Mesenchymal stem cell (in vitro differentiated cells and primary cell): ENCODE data around the gene HABP4.
A peak's percentile ranks its signal among the peaks of the same experiment; 100 is the strongest.

Experiments
- DNase-seq: peaks from one replicate; pipeline ENCODE4 v3.0.0-alpha.2; 2013
- H2AFZ ChIP-seq: one replicate; pipeline ENCODE4 v1.6.1; 2013; ENCODE audit warnings: low read depth, mild to moderate bottlenecking, control low read depth, inconsistent platforms, low read length, moderate library complexity
- H2AK5ac ChIP-seq: 2 replicates; pipeline ENCODE4 v1.6.1; 2013; ENCODE audit warnings: low read length, moderate library complexity, mild to moderate bottlenecking, inconsistent platforms; ENCODE audit not compliant: severe bottlenecking
- H2BK120ac ChIP-seq: one replicate; pipeline ENCODE4 v1.6.1; 2013; ENCODE audit warnings: low read depth, mild to moderate bottlenecking, inconsistent platforms, low read length, moderate library complexity
- H2BK12ac ChIP-seq, 2 experiments: one replicate each; pipeline ENCODE4 v1.6.1; 2013; ENCODE audit warnings: inconsistent platforms in 2 of 2, low read length in 2 of 2, mild to moderate bottlenecking in 2 of 2, moderate library complexity in 2 of 2, control low read depth in 1 of 2
- H2BK15ac ChIP-seq: one replicate; pipeline ENCODE4 v1.6.1; 2013; ENCODE audit warnings: mild to moderate bottlenecking, low read depth, inconsistent platforms; ENCODE audit not compliant: poor library complexity, severe bottlenecking
- H2BK5ac ChIP-seq: 2 replicates; pipeline ENCODE4 v1.6.1; 2013; ENCODE audit warnings: low read depth, mild to moderate bottlenecking, low read length, control low read depth, inconsistent platforms; ENCODE audit not compliant: poor library complexity, severe bottlenecking
- H3K14ac ChIP-seq, 2 experiments: one replicate each; pipeline ENCODE4 v1.6.1; 2013; ENCODE audit warnings: inconsistent platforms in 2 of 2, low read length in 2 of 2, control low read depth in 1 of 2, mild to moderate bottlenecking in 1 of 2, moderate library complexity in 1 of 2
- H3K18ac ChIP-seq, 2 experiments: one replicate each; pipeline ENCODE4 v1.6.1; 2013; ENCODE audit warnings: inconsistent platforms in 2 of 2, low read length in 2 of 2, control low read depth in 1 of 2, low read depth in 1 of 2, mild to moderate bottlenecking in 1 of 2
- H3K23ac ChIP-seq, 2 experiments: one replicate each; pipeline ENCODE4 v1.6.1; 2013; ENCODE audit warnings: inconsistent platforms in 2 of 2, low read length in 2 of 2, mild to moderate bottlenecking in 2 of 2, moderate library complexity in 2 of 2, control low read depth in 1 of 2
- H3K27ac ChIP-seq: 2 replicates; pipeline ENCODE4 v1.5.1; 2013; ENCODE audit warnings: mild to moderate bottlenecking, moderate library complexity, low read length, control low read depth, inconsistent platforms; ENCODE audit not compliant: poor library complexity, severe bottlenecking
- H3K27me3 ChIP-seq, 2 experiments: 2 replicates each; pipeline versions ENCODE4 v1.6.1 to v1.7.0; 2013; ENCODE audit warnings: low read length in 2 of 2, mild to moderate bottlenecking in 2 of 2, moderate library complexity in 2 of 2, control low read depth in 1 of 2, inconsistent platforms in 1 of 2; ENCODE audit not compliant: control insufficient read depth in 1 of 2, insufficient read depth in 1 of 2
- H3K36me3 ChIP-seq, 2 experiments: 2 replicates each; pipeline versions ENCODE4 v1.6.1 to v1.7.0; 2013; ENCODE audit warnings: low read length in 2 of 2, control low read depth in 1 of 2, inconsistent platforms in 1 of 2, low read depth in 1 of 2, mild to moderate bottlenecking in 1 of 2; ENCODE audit not compliant: insufficient read depth in 2 of 2, control insufficient read depth in 1 of 2
- H3K4ac ChIP-seq, 2 experiments: one replicate each; pipeline ENCODE4 v1.6.1; 2013; ENCODE audit warnings: inconsistent platforms in 2 of 2, low read length in 2 of 2, mild to moderate bottlenecking in 2 of 2, moderate library complexity in 2 of 2, control low read depth in 1 of 2, low read depth in 1 of 2
- H3K4me1 ChIP-seq: 2 replicates; pipeline ENCODE4 v1.6.1; 2013; ENCODE audit warnings: low read depth, low read length, control low read depth; ENCODE audit not compliant: control insufficient read depth, insufficient read depth
- H3K4me2 ChIP-seq: 2 replicates; pipeline ENCODE4 v1.6.1; 2013; ENCODE audit warnings: low read length, mild to moderate bottlenecking, inconsistent platforms; ENCODE audit not compliant: poor library complexity, severe bottlenecking
- H3K4me3 ChIP-seq, 2 experiments: 2 replicates each; pipeline versions ENCODE4 v1.5.1 to v1.7.0; 2013; ENCODE audit warnings: low read length in 2 of 2, mild to moderate bottlenecking in 2 of 2, control low read depth in 1 of 2, low read depth in 1 of 2; ENCODE audit not compliant: insufficient read depth in 1 of 2
- H3K79me1 ChIP-seq: replicated peaks from 2 replicates; pipeline ENCODE4 v1.6.1; 2013; ENCODE audit warnings: mild to moderate bottlenecking, control low read depth, low read length, inconsistent platforms; ENCODE audit not compliant: poor library complexity, severe bottlenecking
- H3K9ac ChIP-seq: 2 replicates; pipeline ENCODE4 v1.7.0; 2013; ENCODE audit warnings: mild to moderate bottlenecking, low read length, moderate library complexity
- H3K9me3 ChIP-seq: 2 replicates; pipeline ENCODE4 v1.7.0; 2013; ENCODE audit warnings: mild to moderate bottlenecking, low read length; ENCODE audit not compliant: control insufficient read depth
- H4K8ac ChIP-seq: one replicate; pipeline ENCODE4 v1.6.1; 2013; ENCODE audit warnings: inconsistent platforms, mild to moderate bottlenecking, low read length, moderate library complexity
- H4K91ac ChIP-seq: one replicate; pipeline ENCODE4 v1.6.1; 2013; ENCODE audit warnings: mild to moderate bottlenecking, low read length, inconsistent platforms
- WGBS: methylation state at CpG from one replicate; pipeline ENCODE4 v1.1.7; 2013; ENCODE audit warnings: mixed read lengths; 5-methylcytosine and 5-hydroxymethylcytosine counted together

Gene HABP4

GRCh38 chr9:96486386-96487028 is 36.5 kb downstream of the HABP4 start:
- peaks cover 37 to 78% of the 10 kb centered on the region in 2 experiments for H3K36me3 ChIP-seq

DNA sequence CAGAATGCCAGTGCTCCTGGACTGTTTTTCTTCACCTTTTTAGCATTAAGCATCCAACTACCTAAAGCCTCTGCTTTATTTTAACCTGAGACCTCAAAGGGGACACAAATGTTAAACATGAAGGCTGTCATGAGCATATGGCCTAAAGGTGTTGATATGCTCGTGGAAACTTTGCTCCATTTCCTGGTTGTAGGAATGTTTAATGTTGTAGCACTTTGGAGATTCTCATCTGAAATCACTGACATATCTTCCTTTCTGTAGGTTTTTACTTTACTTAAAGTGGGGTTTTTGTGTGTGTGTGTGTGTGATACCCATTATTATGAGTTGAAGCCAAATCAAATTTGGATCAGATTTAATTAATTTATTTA is 37.0 kb downstream of the HABP4 start:
- H3K4me1 ChIP-seq, result peaks cover 9% of the 10 kb centered on the region
- no peak overlapping the region for H2AK5ac ChIP-seq
- no peak overlapping the region for H3K27ac ChIP-seq
- H3K4me3 ChIP-seq, result peak overlapping the region in 1 of 2 experiments; percentile 17
- no peak overlapping the region for H2BK5ac ChIP-seq
- no peak overlapping the region for H2AFZ ChIP-seq
- H3K36me3 ChIP-seq, result peaks cover 42 to 82% of the 10 kb centered on the region in 2 experiments
- no peak overlapping the region for H3K4ac ChIP-seq
- H3K18ac ChIP-seq, result no peak overlapping the region
- H3K14ac ChIP-seq, result no peak overlapping the region
- H4K8ac ChIP-seq, result no peak overlapping the region
- WGBS, result 85% methylated on average over 1 of the region's 1 CpG
- no peaks in the 10 kb centered on the region for H3K27me3 ChIP-seq
- no peak overlapping the region for H3K23ac ChIP-seq
- H2BK12ac ChIP-seq, result no peak overlapping the region
- H2BK15ac ChIP-seq, result no peak overlapping the region
- H3K9ac ChIP-seq, result peak overlapping the region; percentile 83
- no peak overlapping the region for H4K91ac ChIP-seq
- no peak for DNase-seq
- no peak overlapping the region for H3K4me2 ChIP-seq
- no peaks in the 10 kb centered on the region for H3K9me3 ChIP-seq
- peaks cover 20% of the 10 kb centered on the region for H3K79me1 ChIP-seq
- H2BK120ac ChIP-seq, result no peak overlapping the region

More at GRCh38 chr9:96486386-96487028, 36.5 kb downstream of the HABP4 start:
- H2AFZ ChIP-seq, result no peak overlapping the region
- H3K9me3 ChIP-seq, result no peaks in the 10 kb centered on the region
- peak overlapping the region in 1 of 2 experiments; percentile 7 for H3K18ac ChIP-seq
- H3K23ac ChIP-seq, result no peak overlapping the region
- H2AK5ac ChIP-seq, result no peak overlapping the region
- H3K4ac ChIP-seq, result peak overlapping the region in 1 of 2 experiments; percentile 4
- peak overlapping the region in 1 of 2 experiments; percentile 17 for H3K4me3 ChIP-seq
- peak overlapping the region; percentile 64 for H4K91ac ChIP-seq
- H3K27me3 ChIP-seq, result no peaks in the 10 kb centered on the region
- peaks cover 9% of the 10 kb centered on the region for H3K4me1 ChIP-seq
- 77% methylated on average over 6 of the region's 7 CpGs for WGBS
- no peak overlapping the region for H2BK120ac ChIP-seq
- no peak overlapping the region for H2BK12ac ChIP-seq
- no peak overlapping the region for H2BK5ac ChIP-seq
- DNase-seq, result peak; percentile 78
- no peak overlapping the region for H4K8ac ChIP-seq
- no peak overlapping the region for H3K4me2 ChIP-seq
- no peak overlapping the region for H3K14ac ChIP-seq
- H3K79me1 ChIP-seq, result peaks cover 18% of the 10 kb centered on the region
- H3K27ac ChIP-seq, result peak overlapping the region; percentile 26
- no peak overlapping the region for H2BK15ac ChIP-seq
- H3K9ac ChIP-seq, result peak overlapping the region; percentile 83

- H3K23ac ChIP-seq, result no peak overlapping the region
- H3K36me3 ChIP-seq, result peaks cover 52 to 80% of the 10 kb centered on the region in 2 experiments
- H4K8ac ChIP-seq, result no peak overlapping the region
- DNase-seq, result no peak
- no peak overlapping the region for H3K4ac ChIP-seq
- H2BK12ac ChIP-seq, result peak overlapping the region in 1 of 2 experiments; percentile 18
- no peak overlapping the region for H2BK120ac ChIP-seq
- no peak overlapping the region for H3K14ac ChIP-seq
- H2BK15ac ChIP-seq, result no peak overlapping the region
- no peak overlapping the region for H2BK5ac ChIP-seq
- H3K18ac ChIP-seq, result no peak overlapping the region
- H3K27me3 ChIP-seq, result no peaks in the 10 kb centered on the region
- 94% methylated on average over 10 of the region's 10 CpGs for WGBS
- no peaks in the 10 kb centered on the region for H3K9me3 ChIP-seq
- H3K4me1 ChIP-seq, result peaks cover 9% of the 10 kb centered on the region
- peaks cover 24% of the 10 kb centered on the region for H3K79me1 ChIP-seq
- H3K4me3 ChIP-seq, result no peak overlapping the region
- H3K9ac ChIP-seq, result peak overlapping the region; percentile 83
- H2AFZ ChIP-seq, result no peak overlapping the region
- H4K91ac ChIP-seq, result no peak overlapping the region
- H2AK5ac ChIP-seq, result no peak overlapping the region
- no peak overlapping the region for H3K27ac ChIP-seq
- no peak overlapping the region for H3K4me2 ChIP-seq
Measured at GRCh38 chr9:96487949-96488348, 38.0 kb downstream of the HABP4 start.

- H3K36me3 ChIP-seq, result peaks cover 59 to 75% of the 10 kb centered on the region in 2 experiments
- H3K27me3 ChIP-seq, result no peaks in the 10 kb centered on the region
- no peak overlapping the region for H3K27ac ChIP-seq
- no peak overlapping the region for H2BK12ac ChIP-seq
- no peak overlapping the region for H4K8ac ChIP-seq
- H3K9me3 ChIP-seq, result no peaks in the 10 kb centered on the region
- no peak overlapping the region for H2BK5ac ChIP-seq
- H3K23ac ChIP-seq, result no peak overlapping the region
- no peak overlapping the region for H3K18ac ChIP-seq
- WGBS, result 95% methylated on average over 12 of the region's 12 CpGs
- H2AK5ac ChIP-seq, result no peak overlapping the region
- no peak overlapping the region for H3K14ac ChIP-seq
- no peak overlapping the region for H3K4me3 ChIP-seq
- H3K4me2 ChIP-seq, result no peak overlapping the region
- H2AFZ ChIP-seq, result no peak overlapping the region
- DNase-seq, result no peak
- no peak overlapping the region for H3K4ac ChIP-seq
- peaks cover 10% of the 10 kb centered on the region for H3K4me1 ChIP-seq
- peaks cover 23% of the 10 kb centered on the region for H3K79me1 ChIP-seq
- H2BK120ac ChIP-seq, result no peak overlapping the region
- no peak overlapping the region for H2BK15ac ChIP-seq
- H4K91ac ChIP-seq, result no peak overlapping the region
- no peak overlapping the region for H3K9ac ChIP-seq
Measured at GRCh38 chr9:96489482-96489979, 39.6 kb downstream of the HABP4 start.
